ENCODE results near the gene CDHR5.

Gene CDHR5

DNA sequence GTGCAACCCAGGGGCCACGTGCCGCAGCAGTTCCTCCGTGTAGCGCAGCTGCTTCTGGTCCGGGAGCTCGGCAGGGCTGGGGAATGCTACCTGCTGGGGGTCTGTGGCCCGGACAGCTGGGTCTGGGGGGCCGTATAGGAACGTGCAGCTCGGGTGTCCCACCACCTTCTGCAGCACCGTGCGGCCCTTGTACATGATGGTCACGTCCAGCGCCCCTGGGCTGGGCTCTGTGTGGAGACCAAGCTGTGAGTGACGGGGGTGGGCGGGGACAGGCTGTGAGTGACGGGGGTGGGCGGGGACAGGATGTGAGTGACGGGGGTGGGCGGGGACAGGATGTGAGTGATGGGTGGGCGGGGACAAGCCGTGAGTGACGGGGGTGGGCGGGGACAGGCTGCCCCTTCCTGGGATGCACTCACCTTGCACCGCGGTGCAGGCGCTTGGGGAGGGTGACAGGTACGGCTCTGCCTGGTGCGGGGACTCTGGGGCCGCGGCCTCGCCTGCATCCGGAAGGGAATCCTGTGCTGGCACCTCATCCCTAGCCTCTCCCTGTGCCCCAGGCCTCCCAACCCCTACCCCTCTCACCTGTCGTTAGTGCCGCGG is 11.3 kb downstream of the CDHR5 start:
- Histone ChIP-seq H3F3A (ENCODE audit: control insufficient read depth, insufficient read depth) (peaks cover 10% of the 10 kb centered on the region; the same call in 1 of the 2 replicates), H3K27ac (ENCODE audit: low read depth, low read length) (no peak overlapping the region), H3K9me2 (replicated peaks; ENCODE audit: control insufficient read depth, low read length) (no peaks in the 10 kb centered on the region), H3K4me1 (ENCODE audit: control insufficient read depth, low read length) (peaks cover 31% of the 10 kb centered on the region), H3K36me3 (ENCODE audit: control insufficient read depth, low read length) (peaks cover 54% of the 10 kb centered on the region), H3K27me3 (ENCODE audit: control insufficient read depth, low read length) (no peaks in the 10 kb centered on the region), H4K20me1 (ENCODE audit: control insufficient read depth, insufficient read depth, low read depth, low read length) (peaks cover 8% of the 10 kb centered on the region), H3K4me3 (ENCODE audit: low read length) (no peak overlapping the region), H3K4me2 (ENCODE audit: low read length) (no peak overlapping the region), H3K79me2 (ENCODE audit: control insufficient read depth, low read length) (peaks cover 6% of the 10 kb centered on the region), H3K9me3 (ENCODE audit: control insufficient read depth, insufficient read depth, low read length) (no peaks in the 10 kb centered on the region)
- TF ChIP-seq, protein P1, sequence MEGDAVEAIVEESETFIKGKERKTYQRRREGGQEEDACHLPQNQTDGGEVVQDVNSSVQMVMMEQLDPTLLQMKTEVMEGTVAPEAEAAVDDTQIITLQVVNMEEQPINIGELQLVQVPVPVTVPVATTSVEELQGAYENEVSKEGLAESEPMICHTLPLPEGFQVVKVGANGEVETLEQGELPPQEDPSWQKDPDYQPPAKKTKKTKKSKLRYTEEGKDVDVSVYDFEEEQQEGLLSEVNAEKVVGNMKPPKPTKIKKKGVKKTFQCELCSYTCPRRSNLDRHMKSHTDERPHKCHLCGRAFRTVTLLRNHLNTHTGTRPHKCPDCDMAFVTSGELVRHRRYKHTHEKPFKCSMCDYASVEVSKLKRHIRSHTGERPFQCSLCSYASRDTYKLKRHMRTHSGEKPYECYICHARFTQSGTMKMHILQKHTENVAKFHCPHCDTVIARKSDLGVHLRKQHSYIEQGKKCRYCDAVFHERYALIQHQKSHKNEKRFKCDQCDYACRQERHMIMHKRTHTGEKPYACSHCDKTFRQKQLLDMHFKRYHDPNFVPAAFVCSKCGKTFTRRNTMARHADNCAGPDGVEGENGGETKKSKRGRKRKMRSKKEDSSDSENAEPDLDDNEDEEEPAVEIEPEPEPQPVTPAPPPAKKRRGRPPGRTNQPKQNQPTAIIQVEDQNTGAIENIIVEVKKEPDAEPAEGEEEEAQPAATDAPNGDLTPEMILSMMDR (IDR thresholded peaks at IDR 0.05; ENCODE audit: low read depth, low read length, poor library complexity, severe bottlenecking) = no peak
- no peak for TF ChIP-seq EZH2phosphoT487 (IDR thresholded peaks at IDR 0.05; ENCODE audit: borderline replicate concordance, low read length)

DNA sequence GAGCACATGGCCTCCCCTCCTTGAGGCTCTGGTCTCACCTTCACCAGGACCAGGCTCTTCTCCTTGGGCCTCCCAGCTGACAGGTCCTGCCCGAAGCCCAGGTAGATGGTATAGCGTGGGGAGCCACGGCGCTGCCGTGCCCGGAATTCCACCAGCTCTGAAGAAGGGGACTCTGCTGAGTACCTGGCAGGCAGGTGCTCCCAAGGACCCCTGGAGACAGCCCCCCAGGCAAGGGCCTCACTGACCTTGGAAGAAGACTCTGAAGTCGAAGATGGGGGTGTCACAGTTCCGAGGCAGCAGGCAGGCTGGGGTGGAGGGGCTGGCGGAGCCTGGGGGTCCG is 11.8 kb downstream of the CDHR5 start:
- Histone ChIP-seq H3K9me2 (replicated peaks; ENCODE audit: control insufficient read depth, low read length) (no peaks in the 10 kb centered on the region), H3K4me2 (ENCODE audit: low read length) (no peak overlapping the region)

DNA sequence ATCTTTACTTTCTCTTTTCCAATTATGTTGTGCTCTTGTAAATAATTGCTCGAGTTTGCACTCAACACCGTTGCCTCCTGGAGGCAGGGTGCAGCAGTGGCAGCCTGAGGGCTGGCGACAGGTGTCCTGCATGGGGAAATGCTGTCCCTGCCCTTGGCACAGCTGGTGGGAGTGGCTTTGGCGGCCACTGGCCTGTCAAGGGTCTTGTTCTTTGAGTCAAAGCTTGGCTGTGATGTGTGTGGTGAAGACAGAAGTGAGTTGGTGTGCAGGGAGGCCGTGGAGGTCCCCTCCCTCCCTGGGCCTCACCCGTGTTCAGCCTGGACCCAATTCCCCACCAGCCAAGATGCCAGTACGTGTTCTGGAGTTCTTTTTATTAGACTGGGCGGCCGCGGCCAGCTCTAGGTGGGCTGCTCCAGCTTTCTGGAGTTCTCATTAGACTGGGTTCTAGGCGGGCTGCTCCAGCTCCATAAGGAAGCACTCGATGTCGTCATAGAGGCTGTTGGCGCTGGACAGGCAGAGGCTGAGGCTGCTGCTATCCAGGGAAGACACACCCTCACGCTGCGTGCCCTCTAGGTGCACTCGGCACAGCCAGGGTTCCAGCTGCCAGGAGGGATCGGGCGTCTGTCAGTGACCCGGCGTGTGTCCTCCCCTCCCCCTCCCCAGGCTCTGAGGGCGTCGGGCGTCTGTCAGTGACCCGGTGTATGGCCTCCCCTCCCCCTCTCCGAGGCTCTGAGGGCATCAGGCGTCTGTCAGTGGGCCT is 12.4 kb downstream of the CDHR5 start:
- no peaks in the 10 kb centered on the region for H3K9me2 ChIP-seq (replicated peaks; ENCODE audit: control insufficient read depth, low read length)
- no peak overlapping the region for H3K4me2 ChIP-seq (ENCODE audit: low read length)
- peaks cover 60% of the 10 kb centered on the region for H3K36me3 ChIP-seq (ENCODE audit: control insufficient read depth, low read length)
- H3K79me2 ChIP-seq (ENCODE audit: control insufficient read depth, low read length) = peaks cover 6% of the 10 kb centered on the region
- H3K4me1 ChIP-seq (ENCODE audit: control insufficient read depth, low read length) = peaks cover 31% of the 10 kb centered on the region
- H3F3A ChIP-seq (ENCODE audit: control insufficient read depth, insufficient read depth) = peaks cover 10% of the 10 kb centered on the region; the same call in 1 of the 2 replicates
- H3K4me3 ChIP-seq (ENCODE audit: low read length) = no peak overlapping the region
- no peak for TF ChIP-seq EZH2phosphoT487 (IDR thresholded peaks at IDR 0.05; ENCODE audit: borderline replicate concordance, low read length)
- TF ChIP-seq, protein P1 (IDR thresholded peaks at IDR 0.05; ENCODE audit: low read depth, low read length, poor library complexity, severe bottlenecking) = no peak
- peaks cover 8% of the 10 kb centered on the region for H4K20me1 ChIP-seq (ENCODE audit: control insufficient read depth, insufficient read depth, low read depth, low read length)
- no peak overlapping the region for H3K27ac ChIP-seq (ENCODE audit: low read depth, low read length)
- no peaks in the 10 kb centered on the region for H3K27me3 ChIP-seq (ENCODE audit: control insufficient read depth, low read length)
- no peaks in the 10 kb centered on the region for H3K9me3 ChIP-seq (ENCODE audit: control insufficient read depth, insufficient read depth, low read length)

More for the DNA sequence above, 11.8 kb downstream of the CDHR5 start:
- peaks cover 10% of the 10 kb centered on the region; the same call in 1 of the 2 replicates for H3F3A ChIP-seq (ENCODE audit: control insufficient read depth, insufficient read depth)
- H3K4me1 ChIP-seq (ENCODE audit: control insufficient read depth, low read length) = peaks cover 31% of the 10 kb centered on the region
- no peaks in the 10 kb centered on the region for H3K9me3 ChIP-seq (ENCODE audit: control insufficient read depth, insufficient read depth, low read length)
- peaks cover 55% of the 10 kb centered on the region for H3K36me3 ChIP-seq (ENCODE audit: control insufficient read depth, low read length)
- peaks cover 8% of the 10 kb centered on the region for H4K20me1 ChIP-seq (ENCODE audit: control insufficient read depth, insufficient read depth, low read depth, low read length)
- H3K4me3 ChIP-seq (ENCODE audit: low read length) = no peak overlapping the region
- TF ChIP-seq EZH2phosphoT487 (IDR thresholded peaks at IDR 0.05; ENCODE audit: borderline replicate concordance, low read length) = no peak
- TF ChIP-seq, protein P1 (IDR thresholded peaks at IDR 0.05; ENCODE audit: low read depth, low read length, poor library complexity, severe bottlenecking) = no peak
- no peak overlapping the region for H3K27ac ChIP-seq (ENCODE audit: low read depth, low read length)
- no peaks in the 10 kb centered on the region for H3K27me3 ChIP-seq (ENCODE audit: control insufficient read depth, low read length)
- H3K79me2 ChIP-seq (ENCODE audit: control insufficient read depth, low read length) = peaks cover 6% of the 10 kb centered on the region
